ENCODE data around the gene GABRB3. TPM values are rescaled to one million over a fixed set of nuclear protein-coding genes. Genes with fewer than 3 reads are reported as not detected.

Gene GABRB3
- total and polyA plus RNA-seq, 2 donors (not counting 3 experiments of a cell fraction or from before 2014, with no cell fraction given) = 0.03 TPM; not detected in 1

GRCh38 chr15:26631894-26632293, 141.0 kb downstream of the GABRB3 start:
- no peak for DNase-seq (ENCODE audit: low read depth, low spot score)
- Histone ChIP-seq H3K9me1 (replicated peaks; ENCODE audit: control insufficient read depth, extremely low read depth, insufficient read depth, low read length) (no peaks in the 10 kb centered on the region), H3K27me3 (ENCODE audit: control insufficient read depth in 2 of 2, insufficient read depth in 2 of 2, low read length in 2 of 2) (no peaks in the 10 kb centered on the region), H3K9ac (replicated peaks; ENCODE audit: extremely low read depth, insufficient read depth, low read length) (no peak overlapping the region), H2AFZ (ENCODE audit: low read depth, low read length) (no peak overlapping the region), H3K4me2 (ENCODE audit: insufficient read depth, low read length) (no peak overlapping the region), H3K4me3 (replicated peaks in 1 of 3; ENCODE audit: insufficient read depth in 1 of 3, low read depth in 1 of 3, low read length in 3 of 3) (no peak overlapping the region), H3K79me2 (ENCODE audit: control insufficient read depth, insufficient read depth, low read length) (no peaks in the 10 kb centered on the region), H3K4me1 (ENCODE audit: control insufficient read depth, extremely low read depth, insufficient read depth, low read length) (no peaks in the 10 kb centered on the region), H3K9me3 (replicated peaks; ENCODE audit: control insufficient read depth, insufficient read depth, low read length) (peaks cover 3% of the 10 kb centered on the region), H4K20me1 (replicated peaks; ENCODE audit: control insufficient read depth, extremely low read depth, insufficient read depth, low read length) (no peaks in the 10 kb centered on the region), H3K27ac (ENCODE audit: insufficient read depth, low read depth, low read length) (no peak overlapping the region), H3K36me3 (ENCODE audit: control insufficient read depth in 2 of 2, extremely low read depth in 1 of 2, insufficient read depth in 2 of 2, low read length in 2 of 2) (no peaks in the 10 kb centered on the region)
- CTCF ChIA-PET = interaction anchor here (0.8 kb wide), 1 partner anchor 62 kb away, joined by 3 read pairs; no protein-coding TSS in a partner anchor
- dilution Hi-C loops (cut with MboI; ENCODE audit: extremely low pct_ligation_motif_present, low sequenced_read_pairs) = no loop called here
- no peak for FAIRE-seq
- intact Hi-C loops (cut with micrococcal nuclease) = no loop called here
- TF ChIP-seq MAX (IDR thresholded peaks at IDR 0.05; ENCODE audit: insufficient read depth, insufficient read length) (no peak), POLR2A (IDR thresholded peaks at IDR 0.05; ENCODE audit: low read depth, low read length) (no peak), POLR2AphosphoS5 (IDR thresholded peaks at IDR 0.05; ENCODE audit: insufficient read depth, low read depth, low read length) (no peak), FOS (IDR thresholded peaks at IDR 0.05; ENCODE audit: borderline replicate concordance, insufficient read depth, low read length) (no peak), EZH2 (IDR thresholded peaks at IDR 0.05; ENCODE audit: borderline replicate concordance, low read depth, low read length, severe bottlenecking) (no peak), JUN (IDR thresholded peaks at IDR 0.05; ENCODE audit: borderline replicate concordance, insufficient read depth, insufficient read length, low read depth) (no peak)
- POLR2A ChIA-PET = no interaction called here
- no TSS peak for BruUV-seq (replicated peaks)

- Histone ChIP-seq H3K9me3 (replicated peaks; ENCODE audit: control insufficient read depth, insufficient read depth, low read length) (peaks cover 3% of the 10 kb centered on the region), H3K4me3 (replicated peaks in 1 of 3; ENCODE audit: insufficient read depth in 1 of 3, low read depth in 1 of 3, low read length in 3 of 3) (no peak overlapping the region), H3K79me2 (ENCODE audit: control insufficient read depth, insufficient read depth, low read length) (no peaks in the 10 kb centered on the region), H2AFZ (ENCODE audit: low read depth, low read length) (no peak overlapping the region), H3K36me3 (ENCODE audit: control insufficient read depth in 2 of 2, extremely low read depth in 1 of 2, insufficient read depth in 2 of 2, low read length in 2 of 2) (no peaks in the 10 kb centered on the region), H3K27me3 (ENCODE audit: control insufficient read depth in 2 of 2, insufficient read depth in 2 of 2, low read length in 2 of 2) (no peaks in the 10 kb centered on the region), H3K4me1 (ENCODE audit: control insufficient read depth, extremely low read depth, insufficient read depth, low read length) (no peaks in the 10 kb centered on the region), H3K9me1 (replicated peaks; ENCODE audit: control insufficient read depth, extremely low read depth, insufficient read depth, low read length) (no peaks in the 10 kb centered on the region), H3K9ac (replicated peaks; ENCODE audit: extremely low read depth, insufficient read depth, low read length) (no peak overlapping the region), H3K4me2 (ENCODE audit: insufficient read depth, low read length) (no peak overlapping the region), H4K20me1 (replicated peaks; ENCODE audit: control insufficient read depth, extremely low read depth, insufficient read depth, low read length) (no peaks in the 10 kb centered on the region), H3K27ac (ENCODE audit: insufficient read depth, low read depth, low read length) (no peak overlapping the region)
- dilution Hi-C loops (cut with MboI; ENCODE audit: extremely low pct_ligation_motif_present, low sequenced_read_pairs) (no loop called here), intact Hi-C loops (cut with micrococcal nuclease) (no loop called here)
- no peak for FAIRE-seq
- TF ChIP-seq POLR2A (IDR thresholded peaks at IDR 0.05; ENCODE audit: low read depth, low read length) (no peak), GATA2 (IDR thresholded peaks at IDR 0.05; ENCODE audit: insufficient read depth, insufficient read length, low read depth, low read length) (no peak), EZH2 (IDR thresholded peaks at IDR 0.05; ENCODE audit: borderline replicate concordance, low read depth, low read length, severe bottlenecking) (no peak), JUN (IDR thresholded peaks at IDR 0.05; ENCODE audit: borderline replicate concordance, insufficient read depth, insufficient read length, low read depth) (no peak), CTCF (IDR thresholded peaks at IDR 0.05; ENCODE audit: extremely low read depth in 1 of 2, insufficient read depth in 1 of 2, low read depth in 1 of 2, low read length in 2 of 2) (no peak), MAX (IDR thresholded peaks at IDR 0.05; ENCODE audit: insufficient read depth, insufficient read length) (no peak), POLR2AphosphoS5 (IDR thresholded peaks at IDR 0.05; ENCODE audit: insufficient read depth, low read depth, low read length) (no peak), MYC (IDR thresholded peaks at IDR 0.05; ENCODE audit: low read depth, low read length) (no peak), FOS (IDR thresholded peaks at IDR 0.05; ENCODE audit: borderline replicate concordance, insufficient read depth, low read length) (no peak)
- DNase-seq (ENCODE audit: low read depth, low spot score) = no peak
- POLR2A ChIA-PET = no interaction called here
- CTCF ChIA-PET = no interaction called here
- BruUV-seq (replicated peaks) = no TSS peak
Observed at GRCh38 chr15:26630857-26631256, 142.0 kb downstream of the GABRB3 start.

All from endothelial cell of umbilical vein (primary cell).